MV-4-11 (cell line): ENCODE measurements around the gene AFF2.
A peak's percentile ranks its signal among the peaks of the same experiment; 100 is the strongest.

Source experiments
- DNase-seq: peaks from one replicate; lab custom pipeline; 2025; lab: John Stamatoyannopoulos, UW

Gene AFF2

DNA sequence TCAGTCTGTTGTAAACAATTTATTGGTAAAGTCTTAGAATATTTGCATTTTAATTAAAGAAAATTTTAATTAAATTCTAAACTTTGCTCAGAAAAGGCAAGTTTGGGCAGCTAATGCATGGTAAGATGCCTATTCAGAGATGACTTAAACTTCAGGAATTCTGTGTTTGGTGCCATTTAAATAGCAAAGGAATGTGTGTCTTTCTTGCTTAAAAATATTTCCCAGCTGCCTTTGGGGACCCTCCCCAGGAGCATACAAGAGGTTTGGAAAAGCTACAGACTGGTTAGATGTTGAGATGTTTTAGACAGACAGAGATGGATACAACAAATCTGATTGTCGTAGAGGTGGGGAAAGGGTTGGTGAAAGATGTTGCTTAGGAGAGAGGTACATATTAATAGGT lies 36.5 kb downstream of the AFF2 start:
- DNase-seq, result no peak

DNA sequence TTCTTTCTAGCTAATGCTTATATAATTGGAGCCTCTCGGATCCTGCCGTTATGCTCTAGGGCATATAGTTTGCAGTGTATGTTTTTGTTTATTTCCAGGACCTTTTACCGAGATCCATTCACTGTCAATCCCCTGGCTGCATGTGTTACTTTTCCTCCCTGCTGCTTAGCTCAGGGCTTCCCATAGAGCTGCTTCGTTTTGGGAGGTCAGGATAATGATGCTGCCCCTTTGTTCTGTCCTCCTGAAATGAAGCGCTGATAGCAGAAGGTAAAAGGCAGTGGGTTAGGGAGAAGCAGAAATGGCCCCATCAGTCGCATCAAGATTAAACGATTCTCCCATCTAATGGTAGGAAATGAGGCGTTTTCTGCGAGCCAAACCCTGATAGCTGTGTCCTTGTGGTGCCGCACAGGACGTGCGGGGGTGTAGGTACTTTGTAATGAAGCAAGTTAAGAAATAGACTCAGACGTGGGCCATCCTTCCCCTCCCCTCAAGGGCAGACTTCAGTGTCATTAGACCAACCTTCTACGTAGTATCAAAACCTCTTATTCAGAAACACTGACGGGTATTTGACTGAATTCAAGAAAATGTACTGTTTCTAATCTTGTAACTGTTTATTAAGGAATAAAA lies 37.3 kb downstream of the AFF2 start:
- DNase-seq, result no peak

DNA sequence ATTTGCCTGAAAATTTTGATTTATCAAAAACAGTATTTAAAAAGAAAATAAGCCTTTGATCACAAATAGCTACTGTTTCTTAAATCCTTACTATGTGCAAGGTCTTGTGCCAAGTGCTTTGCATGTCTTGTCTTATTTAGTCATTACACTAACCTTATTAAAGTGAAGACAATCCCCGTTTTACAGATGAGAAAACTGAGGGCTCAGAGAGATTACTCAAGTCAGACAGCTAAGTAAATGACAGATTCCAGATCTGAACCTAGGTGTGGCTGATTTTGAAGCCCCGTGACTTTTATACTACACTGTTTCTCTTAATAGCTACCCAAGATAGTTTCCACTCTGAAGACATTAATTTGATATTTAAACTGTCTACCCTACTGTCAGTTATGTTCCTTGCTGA lies 38.2 kb downstream of the AFF2 start:
- DNase-seq, result no peak

DNA sequence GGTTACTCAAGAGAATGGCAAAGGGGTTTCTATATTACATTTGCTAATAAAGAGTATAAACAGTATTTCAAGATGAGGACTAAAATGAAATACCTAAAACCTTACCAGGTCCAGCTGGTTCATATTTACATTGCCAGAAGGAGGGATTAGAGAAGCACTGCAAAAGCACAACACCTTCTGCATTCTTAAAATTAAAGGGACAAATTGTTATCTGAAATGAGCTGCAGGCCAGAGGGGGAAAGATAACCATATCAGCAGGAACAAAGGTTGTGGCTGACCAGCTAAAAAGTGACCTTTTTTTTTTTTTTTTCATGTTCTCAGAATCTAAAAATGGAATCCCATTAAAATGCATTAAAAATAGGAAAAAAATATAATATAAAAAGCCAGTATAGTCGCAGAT lies 39.7 kb downstream of the AFF2 start:
- DNase-seq, result no peak

DNA sequence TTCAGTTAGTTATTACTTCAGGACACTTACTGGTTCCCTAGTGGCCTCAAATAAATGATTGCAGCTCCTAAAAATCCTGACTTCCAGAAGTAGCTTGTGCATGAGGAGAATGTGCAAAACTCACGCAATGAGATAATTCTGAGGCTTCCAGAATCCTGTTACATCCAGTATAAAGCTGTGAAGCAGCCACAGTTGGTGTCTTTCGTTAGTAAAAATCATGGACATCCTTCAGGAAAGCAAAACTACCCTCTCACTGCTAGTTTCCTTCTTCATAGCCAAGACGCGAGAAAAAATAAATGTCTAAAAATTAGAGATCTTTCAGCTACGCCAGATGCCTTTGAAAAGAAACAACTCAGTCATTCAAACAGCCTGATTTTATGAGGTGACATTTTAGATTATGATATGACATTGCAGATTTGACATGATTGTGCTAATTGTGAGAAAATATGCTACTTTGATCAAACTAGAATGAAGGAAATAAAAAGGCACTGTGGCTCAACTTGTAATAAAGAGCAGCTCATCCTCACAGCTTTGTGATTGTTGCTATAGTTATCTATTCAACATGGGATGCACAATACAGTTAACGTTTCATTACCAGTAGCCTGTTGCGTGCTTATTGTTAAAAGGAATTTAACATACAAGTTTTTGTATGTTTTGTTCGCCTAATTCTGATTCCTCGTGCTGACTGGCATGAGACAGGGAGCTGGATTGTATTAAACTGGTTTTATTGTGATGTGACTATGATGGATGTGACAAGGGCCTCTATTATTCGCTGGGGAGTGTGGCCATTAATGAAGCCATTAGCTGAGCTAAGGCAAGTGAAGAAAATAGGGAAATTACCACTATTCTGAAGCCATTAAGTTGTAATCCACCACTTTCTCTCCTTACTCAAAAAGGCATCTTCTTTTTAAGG lies 40.5 kb downstream of the AFF2 start:
- DNase-seq, result no peak

DNA sequence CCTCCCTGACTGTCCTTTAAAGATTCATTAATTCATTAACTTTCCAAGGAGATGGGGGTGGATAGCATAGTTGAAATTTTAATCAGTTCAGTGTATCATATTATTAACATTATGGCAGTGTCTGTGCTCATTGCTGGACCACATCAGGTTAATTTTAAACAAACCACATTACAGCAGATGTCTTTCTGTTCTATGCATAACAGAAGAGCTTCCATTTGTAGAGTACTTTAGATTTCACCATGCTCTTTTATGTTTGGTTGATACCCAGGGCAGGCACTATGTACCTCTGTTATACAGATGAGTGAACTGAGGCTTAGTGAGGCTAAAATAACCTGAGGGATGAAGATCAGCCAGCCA lies 41.1 kb downstream of the AFF2 start:
- DNase-seq, result no peak

DNA sequence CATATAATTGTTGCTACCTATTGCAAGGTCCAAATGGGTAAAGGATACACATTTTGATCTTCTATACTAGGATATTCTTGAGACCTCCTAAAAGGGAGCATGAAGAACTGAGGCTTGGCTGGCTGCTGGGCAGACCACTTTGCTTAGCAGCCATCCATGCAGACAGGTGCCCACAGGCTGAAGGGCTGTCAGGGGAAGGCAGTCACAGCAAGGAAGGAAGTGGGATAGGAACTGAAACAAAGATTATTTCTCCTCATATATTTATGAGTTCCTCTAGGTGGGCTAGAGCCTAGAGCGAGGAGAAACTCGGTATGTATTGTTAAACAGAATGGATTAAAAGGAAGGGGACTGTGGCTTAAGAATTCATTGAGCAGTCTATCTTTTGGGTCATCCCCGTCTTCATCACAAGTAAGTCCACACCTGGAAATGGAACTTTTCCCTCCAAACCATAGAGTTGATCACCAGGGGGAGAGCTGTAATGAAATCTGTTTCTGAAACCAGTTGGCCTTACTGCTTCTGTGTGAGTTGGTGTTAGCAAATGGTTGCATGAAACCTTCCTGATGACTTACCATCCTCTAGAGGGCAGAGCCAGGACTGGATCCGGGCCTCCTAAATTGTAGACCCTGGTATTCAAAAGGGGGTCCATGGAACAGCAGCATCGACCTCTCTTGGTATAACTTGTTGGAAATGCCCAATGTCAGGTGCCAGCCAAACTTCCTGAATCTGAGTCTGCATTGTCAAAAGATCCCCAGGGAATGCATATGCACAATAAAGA lies 42.3 kb downstream of the AFF2 start:
- DNase-seq, result no peak

DNA sequence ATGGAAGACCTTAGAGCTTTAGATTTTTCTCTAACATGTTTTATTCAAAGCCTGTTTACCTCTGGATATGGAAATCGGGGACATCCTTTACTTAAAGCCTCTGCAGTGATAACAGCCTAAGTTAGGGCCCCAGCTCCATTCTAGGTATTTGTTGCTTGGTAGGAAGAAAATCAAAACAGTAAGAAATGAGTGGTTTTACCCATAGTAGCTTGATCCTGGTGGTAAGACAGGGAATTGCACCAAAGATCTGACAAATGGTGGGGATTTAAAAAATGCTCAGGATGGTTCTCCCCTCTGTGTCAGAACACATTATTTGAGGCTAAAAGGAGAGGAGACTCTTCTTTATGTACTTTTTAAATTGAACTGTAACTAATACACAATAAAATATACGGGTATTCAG lies 52.4 kb downstream of the AFF2 start:
- DNase-seq, result no peak

DNA sequence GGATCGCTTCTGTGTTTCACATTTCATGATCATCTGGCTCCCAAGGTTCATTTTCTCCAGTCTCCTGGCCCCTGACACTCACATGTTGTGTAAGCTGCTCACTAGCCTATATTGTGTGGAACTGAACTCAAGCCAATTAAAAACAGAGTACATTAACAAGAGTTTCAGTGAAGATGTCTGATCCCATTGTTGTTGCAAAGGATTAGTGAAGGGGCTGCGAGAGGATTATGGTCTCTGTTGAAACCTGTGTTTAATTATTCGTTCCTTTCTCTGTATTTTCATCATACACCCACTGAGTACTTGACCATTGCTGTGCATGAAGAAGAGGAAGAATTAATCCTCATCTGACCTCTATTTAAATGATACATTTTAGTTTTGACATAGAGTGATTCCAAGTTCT lies 54.7 kb downstream of the AFF2 start:
- no peak for DNase-seq

DNA sequence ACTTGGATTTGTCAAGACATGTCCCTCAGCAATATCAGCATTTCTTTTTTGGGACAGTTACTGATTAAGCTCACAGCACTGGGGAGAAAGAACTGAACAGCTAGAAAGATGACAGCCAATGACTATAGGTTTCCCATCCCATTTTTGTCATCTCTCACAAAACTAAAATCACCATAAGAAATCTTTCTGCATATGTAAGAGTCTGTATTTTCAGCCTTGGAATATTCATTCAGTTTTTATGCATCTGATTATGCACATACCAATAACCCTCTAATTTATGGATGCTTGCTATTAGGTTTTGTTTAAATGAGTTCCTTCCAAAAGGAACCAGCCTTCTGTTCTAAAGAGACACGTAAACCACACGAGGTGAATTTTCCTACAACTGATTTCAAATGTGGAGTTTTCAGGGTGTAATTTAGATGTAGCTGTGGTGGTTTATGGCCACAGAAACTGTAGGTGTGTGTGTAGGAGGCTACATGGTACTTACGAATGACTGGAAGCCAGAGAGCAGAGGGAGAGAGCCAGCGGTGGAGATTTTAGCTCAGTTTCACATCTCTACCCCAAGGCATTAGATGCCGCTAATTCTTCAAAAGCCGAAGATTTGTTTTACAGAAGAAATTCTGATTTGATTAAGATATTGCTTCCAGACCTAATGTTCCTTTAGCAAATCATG lies 55.3 kb downstream of the AFF2 start:
- no peak for DNase-seq

DNA sequence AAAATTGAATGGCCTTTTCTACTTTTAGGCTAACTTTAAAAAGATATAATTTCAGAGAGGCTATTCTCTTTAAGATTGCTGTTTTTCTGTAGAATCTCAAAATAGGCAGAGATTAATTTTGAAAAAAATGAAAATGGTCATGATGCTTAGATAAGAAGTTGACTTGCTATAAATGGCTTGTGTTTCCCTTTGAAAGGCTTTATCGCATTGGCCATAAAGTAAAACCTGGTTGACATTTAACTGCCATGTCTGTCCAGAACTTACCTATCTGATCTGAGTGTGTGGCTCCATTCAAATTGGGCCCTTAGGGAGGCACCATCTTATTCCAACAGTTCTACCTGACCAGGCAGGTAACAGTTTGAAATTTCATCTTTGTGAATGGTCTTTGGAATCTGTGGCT lies 56.1 kb downstream of the AFF2 start:
- DNase-seq, result no peak

DNA sequence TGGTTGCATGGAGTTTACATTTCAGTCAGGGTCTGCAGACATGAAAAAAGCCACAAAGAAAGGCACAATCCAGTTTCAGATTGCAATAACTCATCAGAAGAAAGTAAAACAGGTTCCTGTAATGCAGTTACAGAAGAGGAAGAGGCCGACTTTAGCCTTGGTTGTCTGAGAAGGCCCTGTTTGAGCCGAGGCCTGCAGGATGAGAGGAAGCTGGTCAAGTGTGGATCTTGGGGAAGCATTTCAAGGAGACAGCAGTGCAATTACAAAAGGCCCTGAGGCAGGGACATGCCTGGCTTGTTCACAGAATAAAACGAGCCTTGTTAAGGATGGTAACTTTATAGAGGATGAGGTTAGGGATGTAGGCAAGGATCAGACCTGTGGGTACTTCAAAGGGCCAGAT lies 62.4 kb downstream of the AFF2 start:
- DNase-seq, result peak; percentile 66

DNA sequence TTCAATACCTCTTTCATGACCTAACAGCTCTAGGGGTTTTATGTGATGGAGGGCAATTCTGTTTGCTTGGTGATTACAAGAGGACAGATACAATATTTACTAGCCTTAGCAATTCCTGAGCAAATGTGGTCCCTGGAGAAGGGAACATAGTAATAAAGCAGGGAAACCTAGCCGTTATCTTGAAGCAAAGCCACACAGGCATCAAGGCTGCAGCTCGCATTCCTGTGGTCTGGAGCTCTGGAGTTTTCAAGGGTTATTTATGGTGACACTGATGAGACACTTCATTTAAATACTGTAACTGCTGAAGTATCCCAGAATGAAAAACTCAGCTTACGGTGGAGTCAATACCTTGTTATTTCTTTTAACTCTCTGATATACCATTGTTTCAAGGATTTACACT lies 66.8 kb downstream of the AFF2 start:
- DNase-seq, result no peak

DNA sequence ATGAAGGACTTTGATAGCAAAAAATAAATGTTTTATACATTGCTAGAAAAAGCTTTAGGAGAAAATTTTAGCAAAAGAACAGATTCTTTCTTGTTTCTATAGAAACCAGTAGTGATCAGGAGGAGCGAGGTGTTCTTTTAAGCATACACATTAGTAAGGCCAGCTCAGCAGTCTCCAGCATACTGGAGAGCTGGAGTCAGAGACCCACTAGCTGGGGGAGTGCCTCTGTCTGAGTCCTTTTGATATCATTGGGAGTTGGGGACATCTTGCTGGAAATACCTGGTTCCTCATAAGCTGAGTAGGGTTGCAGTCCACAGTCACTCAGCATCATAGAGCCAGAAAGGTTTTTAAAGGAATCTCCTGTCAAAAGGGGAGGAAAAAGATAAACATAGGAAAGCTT lies 67.4 kb downstream of the AFF2 start:
- no peak for DNase-seq

DNA sequence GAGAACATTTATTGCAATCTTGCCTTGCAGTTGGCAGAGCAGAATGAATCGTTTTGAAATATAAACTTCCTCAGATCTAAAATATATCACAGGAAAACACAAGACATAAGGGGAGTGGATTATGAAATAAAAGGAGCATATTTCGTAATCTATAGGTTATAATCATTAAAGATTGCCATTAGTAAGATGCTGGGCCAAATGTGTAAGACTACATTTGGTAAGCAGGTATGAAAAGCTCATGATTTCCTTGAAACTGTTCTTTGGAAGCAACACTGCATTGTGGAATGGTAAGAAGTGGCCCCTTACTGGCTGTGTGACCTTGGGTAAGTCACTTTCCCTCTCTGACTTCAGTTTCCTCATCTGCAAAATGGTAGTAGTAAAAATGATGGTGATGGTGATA lies 68.3 kb downstream of the AFF2 start:
- no peak for DNase-seq

DNA sequence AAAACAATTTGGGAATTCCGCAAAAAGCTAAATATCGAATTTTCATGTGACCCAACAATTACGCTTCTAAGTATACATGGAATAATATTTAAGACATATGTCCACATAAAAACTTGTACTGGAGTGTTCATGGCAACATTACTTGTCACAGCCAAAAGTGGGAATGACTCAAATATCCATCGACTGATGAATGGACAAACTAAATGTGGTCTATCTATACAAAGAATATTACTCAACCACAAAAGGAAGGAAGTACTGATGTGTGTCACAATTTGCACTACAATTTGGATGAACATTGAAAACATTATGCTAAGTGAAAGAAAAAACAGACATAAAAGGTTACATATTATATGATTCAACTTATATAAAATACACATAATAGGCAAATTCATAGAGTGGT lies 71.9 kb downstream of the AFF2 start:
- DNase-seq, result peak; percentile 58

DNA sequence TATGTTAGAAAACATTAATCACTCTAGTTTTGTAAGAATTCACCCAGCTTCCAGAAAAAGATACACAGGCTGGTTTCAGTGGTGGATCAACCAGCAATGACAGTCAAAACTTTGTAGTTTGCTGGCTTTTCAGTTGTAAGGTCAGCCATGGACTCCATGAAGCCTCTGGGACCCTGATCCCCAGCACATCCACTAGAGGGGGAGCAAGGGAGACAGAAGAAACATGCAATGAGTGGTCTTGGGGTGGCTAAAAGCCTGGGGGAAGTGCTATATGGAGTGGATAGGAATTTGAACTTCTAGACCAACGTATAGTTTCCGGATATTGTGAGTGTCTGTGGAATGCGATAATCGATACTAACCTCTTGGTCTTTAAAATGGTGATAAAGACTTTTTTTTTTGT lies 72.7 kb downstream of the AFF2 start:
- no peak for DNase-seq

DNA sequence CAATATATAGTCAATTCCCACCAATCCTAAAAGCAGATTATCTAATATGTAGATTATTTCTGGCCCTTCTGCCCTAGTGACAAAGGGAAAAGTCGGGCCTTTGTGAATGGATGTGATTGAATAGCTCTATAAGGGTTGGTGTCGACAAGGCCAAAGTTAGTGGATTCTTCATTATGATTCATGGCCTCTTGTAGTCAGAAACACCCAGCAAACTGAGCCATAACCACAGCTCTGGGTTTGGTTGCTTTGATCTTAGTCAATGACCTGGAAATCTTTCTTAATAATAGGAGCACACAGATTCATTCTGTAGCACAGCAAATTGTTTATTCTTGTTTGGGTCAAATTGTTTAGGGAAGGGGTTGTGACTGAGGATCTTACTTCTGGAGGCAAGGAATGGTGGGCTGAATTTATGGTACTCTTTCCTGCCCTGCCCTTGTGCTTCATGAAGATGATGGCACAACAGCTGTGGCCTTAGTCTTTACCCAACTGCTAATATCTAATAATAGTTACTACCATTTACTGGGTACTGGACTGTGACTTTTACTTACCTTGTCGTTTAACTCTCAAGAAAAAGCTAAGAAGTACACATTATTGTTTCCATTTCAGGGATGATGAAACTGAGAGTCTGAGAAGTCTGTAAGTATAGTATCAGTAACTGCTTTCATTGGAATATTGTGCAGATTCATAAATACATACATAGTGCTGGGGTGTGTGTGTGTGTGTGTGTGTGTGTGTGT lies 74.0 kb downstream of the AFF2 start:
- DNase-seq, result no peak

DNA sequence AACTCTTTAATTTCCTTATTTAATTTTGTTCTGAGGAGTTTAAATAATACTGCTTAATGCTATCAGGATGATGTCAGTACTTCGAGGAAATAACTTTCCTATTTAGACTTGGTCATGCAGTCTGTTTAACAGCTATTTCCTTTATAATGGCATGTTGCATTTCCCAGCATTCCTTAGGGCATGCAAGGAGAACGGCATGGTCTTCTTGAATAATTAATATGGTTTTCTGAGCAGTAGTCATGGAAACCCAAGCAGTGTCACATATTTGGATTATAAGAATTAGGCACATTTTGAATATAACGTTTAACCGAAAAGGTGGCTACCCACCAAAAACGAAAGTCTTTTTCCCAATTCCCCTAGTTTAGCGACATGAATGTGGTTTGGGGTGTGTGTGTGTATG lies 76.0 kb downstream of the AFF2 start:
- no peak for DNase-seq

DNA sequence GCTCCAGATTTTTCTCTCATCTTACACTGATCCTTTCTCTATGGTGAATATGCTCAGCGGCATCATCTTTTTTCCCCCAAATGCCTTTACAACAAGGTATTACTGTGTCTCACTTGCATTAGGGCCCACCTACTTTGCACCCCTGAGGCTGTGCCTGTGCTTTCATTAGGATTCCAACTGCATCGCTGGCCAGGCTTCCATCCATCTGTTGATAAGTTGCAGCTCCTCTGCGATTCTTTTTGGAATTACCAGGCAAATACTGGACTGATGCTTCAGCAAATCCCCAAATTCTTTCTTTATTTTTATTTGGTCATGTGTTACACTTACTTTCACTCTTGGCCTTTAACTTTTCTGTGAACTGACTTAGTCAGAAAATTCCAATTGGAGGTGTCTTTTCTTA lies 77.3 kb downstream of the AFF2 start:
- DNase-seq, result no peak

DNA sequence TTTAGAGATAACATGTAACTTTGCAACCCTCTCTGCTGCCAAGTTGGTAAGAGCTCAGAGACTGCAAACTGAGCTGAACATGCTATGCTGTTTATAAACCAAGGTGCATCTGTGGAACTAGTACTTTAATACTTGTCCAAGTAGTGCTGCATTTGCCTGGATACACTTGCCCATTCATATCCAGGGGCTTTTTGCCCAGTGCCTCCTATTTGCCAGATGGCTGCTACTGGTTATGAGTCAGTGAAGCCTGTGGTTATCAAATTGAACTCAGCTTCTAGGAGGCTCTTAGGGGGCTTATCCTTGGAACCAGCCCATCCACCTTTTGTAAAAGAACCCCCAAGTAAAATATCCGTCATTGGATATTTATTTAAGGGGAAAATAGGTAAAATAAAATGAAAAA lies 79.6 kb downstream of the AFF2 start:
- no peak for DNase-seq

DNA sequence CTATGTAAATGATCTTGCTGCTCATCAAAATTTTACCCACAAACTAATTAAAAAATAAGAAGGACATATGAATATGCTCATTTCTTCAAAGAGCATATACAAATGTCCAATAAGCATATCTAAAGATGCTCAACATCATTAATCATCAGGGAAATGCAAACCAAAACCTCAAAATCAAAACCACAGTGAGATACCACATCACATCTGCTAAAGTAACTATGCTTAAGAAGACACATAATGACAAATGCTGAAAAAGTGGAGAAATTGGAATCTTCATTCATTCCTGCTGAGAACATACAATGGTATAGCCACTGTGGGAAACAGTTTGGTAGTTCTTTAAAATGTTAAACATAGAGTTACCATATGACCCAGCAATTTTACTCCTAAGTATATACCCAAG lies 81.9 kb downstream of the AFF2 start:
- DNase-seq, result no peak
